GM15510 (cell line): Measurements from ENCODE around the gene CUBN.

Experiments
- POLR2A ChIP-seq: IDR thresholded peaks from 3 replicates; pipeline ENCODE4 v1.6.1; 2011; ENCODE audit warnings: borderline replicate concordance; ENCODE audit not compliant: insufficient read length; ENCODE audit errors: extremely low read depth

CUBN gene

DNA sequence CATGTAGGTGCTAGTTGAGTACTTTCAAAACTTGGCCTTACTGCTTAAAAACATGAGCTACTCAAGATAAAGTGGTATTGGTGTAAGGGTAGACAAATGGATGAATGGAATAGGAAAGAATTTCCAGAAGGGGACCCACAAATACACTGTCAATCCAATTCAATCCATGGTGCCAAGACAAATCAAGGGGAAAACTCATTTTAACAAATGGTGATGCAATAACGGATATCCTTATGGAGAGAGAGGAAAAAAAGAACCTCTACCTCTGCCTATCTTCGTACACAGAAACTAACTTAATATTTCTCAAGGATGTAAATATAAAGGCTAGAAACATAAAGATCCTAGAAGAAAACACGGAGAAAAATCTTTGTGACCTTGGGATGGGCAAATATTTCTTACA is 188.5 kb downstream of the CUBN start:
- no peak for TF ChIP-seq POLR2A

DNA sequence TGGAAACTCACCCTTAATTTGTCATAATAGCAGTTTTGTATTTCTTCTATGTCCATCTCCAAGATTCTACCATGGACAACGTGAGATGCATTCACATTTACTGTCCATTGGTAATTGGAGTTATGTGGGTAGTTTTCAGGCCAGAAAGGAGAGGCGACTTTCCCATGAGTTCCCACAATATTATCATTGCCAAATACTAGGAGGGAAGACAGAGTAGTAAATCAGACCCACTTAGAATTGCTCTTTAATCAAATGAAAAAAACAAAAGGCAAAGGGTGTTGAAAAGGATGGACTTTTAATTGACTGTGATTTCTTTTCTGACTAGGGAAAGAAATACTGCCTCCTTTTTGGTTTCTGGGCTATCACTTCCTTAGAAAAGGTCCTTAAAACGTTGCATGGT is 190.7 kb downstream of the CUBN start:
- TF ChIP-seq POLR2A = no peak

GRCh38 chr10:16934461-16934860 is 195.2 kb downstream of the CUBN start:
- no peak for TF ChIP-seq POLR2A

DNA sequence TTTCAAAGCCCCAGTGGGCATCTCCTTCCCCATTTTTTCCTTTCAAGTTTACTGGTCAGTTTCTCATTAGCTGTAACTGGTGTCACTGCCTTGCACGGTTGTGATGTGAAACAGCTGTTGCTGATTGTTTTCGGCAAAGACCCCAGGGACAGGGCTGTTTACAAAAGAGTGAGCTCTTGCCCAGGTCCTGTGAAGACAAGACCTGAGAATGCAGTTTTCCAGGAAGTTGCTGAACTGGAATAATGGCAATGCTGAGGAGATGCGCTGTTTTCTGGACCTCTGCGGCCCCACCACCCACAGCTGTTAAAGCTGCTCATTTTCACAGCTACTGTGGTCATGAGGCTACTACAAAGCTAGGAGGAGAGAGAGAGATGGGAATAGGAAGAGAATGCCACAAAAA is 195.8 kb downstream of the CUBN start:
- TF ChIP-seq POLR2A = no peak

GRCh38 chr10:16931930-16932329 is 197.7 kb downstream of the CUBN start:
- no peak for TF ChIP-seq POLR2A

DNA sequence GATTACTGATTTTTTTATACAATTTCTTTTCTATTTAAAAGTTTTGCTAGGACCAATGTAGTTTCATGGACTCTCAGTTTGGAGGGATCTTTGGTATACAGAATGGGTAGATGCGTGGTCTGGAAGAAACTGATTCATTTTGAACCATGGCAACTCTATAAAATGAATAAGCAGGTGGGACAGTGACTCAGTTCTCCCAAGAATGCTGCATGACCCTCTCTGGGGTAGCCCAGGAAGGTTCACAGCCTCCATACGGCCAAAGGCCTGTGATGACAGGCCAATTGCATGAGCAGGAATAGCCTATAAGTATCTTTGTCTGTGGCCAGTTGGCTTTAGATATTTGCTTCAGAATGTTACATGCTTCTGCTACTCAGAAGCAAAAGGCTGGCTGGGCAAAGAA is 199.1 kb downstream of the CUBN start:
- TF ChIP-seq POLR2A = no peak

GRCh38 chr10:16929069-16929468 is 200.5 kb downstream of the CUBN start:
- TF ChIP-seq POLR2A = no peak

DNA sequence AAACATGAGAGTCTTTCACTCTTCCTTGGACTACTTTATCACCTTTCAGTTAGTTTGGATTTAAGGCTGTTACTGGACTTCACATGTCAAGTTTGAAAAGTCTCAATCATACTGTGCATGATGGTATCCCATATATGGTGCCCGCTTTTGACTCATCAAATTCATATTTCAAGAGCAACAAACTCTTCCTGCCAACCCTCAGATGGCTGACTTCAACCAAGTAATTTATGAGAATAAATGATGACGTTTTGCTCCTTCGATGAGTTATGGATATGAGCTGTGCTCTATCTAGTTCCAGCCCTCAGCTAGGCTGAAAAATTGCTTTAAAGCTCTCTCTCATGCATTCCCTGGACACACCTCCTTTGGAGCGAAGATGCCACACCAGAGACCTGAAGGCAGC is 202.1 kb downstream of the CUBN start:
- no peak for TF ChIP-seq POLR2A

DNA sequence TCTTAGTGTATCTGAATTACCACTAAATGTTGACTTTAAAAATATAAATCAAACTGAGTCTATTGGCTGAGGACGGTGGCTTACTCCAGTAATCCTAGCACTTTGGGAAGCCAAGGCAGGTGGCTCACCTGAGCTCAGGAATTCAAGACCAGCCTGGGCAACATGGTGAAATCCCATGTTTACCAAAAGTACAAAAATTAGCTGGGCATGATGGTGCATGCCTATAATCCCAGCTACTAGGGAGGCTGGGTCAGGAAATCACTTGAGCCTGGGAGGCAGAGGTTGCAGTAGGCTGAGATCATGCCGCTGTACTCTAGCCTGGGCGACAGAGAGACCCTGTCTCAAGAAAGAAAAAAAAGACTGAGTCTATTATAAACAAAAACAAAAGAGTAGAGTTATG is 205.9 kb downstream of the CUBN start:
- TF ChIP-seq POLR2A = no peak

DNA sequence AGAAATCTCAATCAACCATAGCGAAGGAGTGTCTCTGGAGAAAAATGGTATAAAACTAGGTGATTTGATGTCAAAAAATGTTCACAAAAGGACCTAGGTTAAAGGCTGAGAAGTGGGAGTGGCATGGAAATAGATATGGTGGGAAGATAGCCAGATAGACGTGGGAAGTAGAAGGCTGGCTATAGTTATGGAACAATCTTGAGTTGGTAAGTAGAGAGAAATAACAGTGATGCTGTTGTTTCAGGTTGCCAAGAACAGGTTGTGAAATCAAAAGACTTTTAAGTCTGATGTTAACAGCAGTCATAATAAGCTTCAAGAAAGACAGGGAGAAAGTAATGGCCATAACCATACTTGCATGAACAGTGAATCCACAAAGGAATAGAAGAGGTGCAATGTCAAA is 206.3 kb downstream of the CUBN start:
- no peak for TF ChIP-seq POLR2A

DNA sequence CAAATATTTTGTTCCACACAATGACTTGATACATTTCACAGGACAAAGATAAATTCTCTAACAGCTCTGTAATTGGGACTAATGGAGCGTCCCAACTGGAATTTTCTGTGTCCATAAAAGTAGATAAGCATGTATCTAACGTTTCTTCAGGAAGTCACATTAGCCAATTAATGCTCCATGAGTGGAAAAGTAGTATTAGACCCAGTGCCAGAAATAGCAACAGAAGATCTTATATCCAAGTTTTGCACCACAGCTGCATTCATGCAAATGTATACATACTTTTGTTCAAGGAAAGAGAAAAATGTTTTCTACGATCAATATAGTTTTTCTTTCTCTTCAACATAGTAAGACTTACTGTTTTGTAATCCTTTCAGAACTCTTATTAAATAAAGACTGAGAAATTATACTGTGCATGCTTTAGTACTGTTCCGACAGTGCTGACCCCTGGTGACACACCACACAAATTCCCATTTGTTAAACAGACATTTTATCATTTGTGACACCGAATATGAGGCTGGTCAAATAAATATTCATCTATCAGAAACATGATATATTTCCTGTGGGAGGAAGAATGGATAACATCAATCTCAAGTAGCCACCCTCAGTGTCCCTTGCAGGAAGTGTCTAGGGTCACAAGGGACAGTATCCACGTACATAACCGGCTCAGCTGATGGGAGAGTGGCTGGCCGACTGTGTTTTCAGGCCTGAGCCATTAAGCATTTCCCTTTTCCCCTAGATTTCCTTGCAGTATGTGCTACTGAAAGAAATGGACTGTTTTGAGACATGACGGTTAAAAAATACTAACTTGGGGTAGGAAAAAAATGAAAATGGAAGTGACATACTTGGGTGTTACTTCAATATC is 210.3 kb downstream of the CUBN start:
- no peak for TF ChIP-seq POLR2A

- no peak for TF ChIP-seq POLR2A
These were observed 213.1 kb downstream of the CUBN start for GRCh38 chr10:16916496-16916895.

DNA sequence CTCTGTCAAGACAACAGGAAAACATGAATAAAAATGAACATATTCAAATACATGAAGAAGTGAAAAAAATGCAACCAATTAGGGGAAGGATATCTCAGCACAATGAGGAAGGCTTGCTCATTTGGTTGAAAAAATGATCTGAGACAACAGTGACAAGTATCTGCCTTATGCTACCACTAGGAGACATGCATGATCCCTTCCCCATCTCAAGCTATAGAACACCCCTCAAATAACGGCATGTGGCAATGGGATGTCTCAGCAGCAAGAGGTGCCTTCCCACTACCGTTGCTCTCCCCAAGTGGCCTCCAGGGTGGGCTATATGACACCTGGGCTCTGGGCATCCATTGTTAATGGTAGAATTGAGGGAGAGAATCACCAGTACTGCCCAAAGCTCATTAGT is 214.3 kb downstream of the CUBN start:
- no peak for TF ChIP-seq POLR2A

GRCh38 chr10:16913266-16913665 is 216.3 kb downstream of the CUBN start:
- no peak for TF ChIP-seq POLR2A

GRCh38 chr10:16910793-16911164 is 218.8 kb downstream of the CUBN start:
- no peak for TF ChIP-seq POLR2A

DNA sequence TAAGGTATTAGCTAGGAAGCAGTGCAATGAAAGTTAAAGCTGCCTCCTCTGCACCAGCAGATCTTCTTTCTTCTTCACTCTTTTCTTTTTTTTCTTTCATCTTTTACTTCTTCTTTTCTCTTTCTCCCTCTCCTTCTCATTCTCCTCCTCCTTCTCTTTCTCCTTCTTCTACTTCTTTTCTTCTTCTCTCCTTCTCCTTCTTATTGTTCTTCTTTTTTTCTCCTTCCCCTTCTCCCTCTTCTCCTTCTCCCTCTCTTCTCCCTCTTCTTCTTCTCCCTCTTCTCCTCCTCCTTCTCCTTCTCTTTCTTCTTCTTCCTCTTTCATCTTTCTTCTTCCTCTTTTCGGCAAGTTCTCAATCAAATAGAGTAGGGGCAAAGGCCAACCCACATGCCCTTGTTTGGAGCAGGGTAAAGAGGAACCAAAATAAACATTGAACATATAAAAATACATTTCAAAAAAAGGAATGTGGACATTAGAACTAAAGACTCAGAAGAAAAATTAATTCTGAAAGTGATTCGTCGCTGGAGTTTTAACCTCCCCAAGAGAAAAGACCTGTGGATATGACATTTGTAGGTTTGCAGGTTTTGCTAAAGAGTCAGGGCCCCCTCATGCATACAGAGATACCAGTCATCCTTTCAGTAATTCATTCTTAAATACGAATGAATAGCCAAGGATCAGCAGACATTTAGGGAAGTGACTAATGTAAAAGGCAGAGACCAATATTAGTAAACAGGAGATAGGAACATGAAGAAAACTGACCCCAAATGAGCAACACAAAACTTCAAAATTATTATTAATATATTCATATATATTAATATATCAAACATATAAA is 219.4 kb downstream of the CUBN start:
- no peak for TF ChIP-seq POLR2A
